Endothelial cell of umbilical vein (primary cell): ENCODE data around the gene CLASP2. TPM values are rescaled to one million over a fixed set of nuclear protein-coding genes. Genes with fewer than 3 reads are reported as not detected.

Source experiments
- BruUV-seq: library from RNA; stranded (reverse); fragments of 400-500 nt; replicated peaks from 2 replicates; lab custom pipeline; 2021; lab: Mats Ljungman, UMichigan
- CTCF ChIA-PET: fragments of 300-600, 350-600 bp; sonication (Branson Sonifier 250); formaldehyde crosslinking; loops from one replicate; lab custom pipeline; 2021; ENCODE audit warnings: antibody characterized with exemption, inconsistent platforms; lab: Charles Lee
- POLR2A ChIA-PET: fragments of 300-600, 350-600 bp; sonication (Branson Sonifier 250); formaldehyde crosslinking; loops from one replicate; lab custom pipeline; 2021; ENCODE audit warnings: antibody characterized with exemption, inconsistent platforms; lab: Charles Lee
- DNase-seq: peaks from one replicate; pipeline ENCODE4 v3.0.0-alpha.2; 2011; ENCODE audit warnings: low read depth, low spot score
- FAIRE-seq: peaks from 2 replicates; lab custom pipeline; 2011; peaks lifted over from hg19 to GRCh38; lab: Jason Lieb, UNC
- H2AFZ ChIP-seq: 2 replicates; pipeline ENCODE4 v1.6.0; 2012; ENCODE audit warnings: low read depth, low read length, control low read depth, inconsistent platforms
- H3K27ac ChIP-seq: 2 replicates; pipeline ENCODE4 v1.5.1; 2011; ENCODE audit warnings: low read depth, mild to moderate bottlenecking, control low read depth, low read length, moderate library complexity; ENCODE audit not compliant: insufficient read depth
- H3K27me3 ChIP-seq, 2 experiments: 2 replicates each; pipeline versions ENCODE4 v1.6.0 to v1.6.1; 2011; ENCODE audit warnings: low read length in 2 of 2, mixed read lengths in 1 of 2; ENCODE audit not compliant: control insufficient read depth in 2 of 2, insufficient read depth in 2 of 2
- H3K36me3 ChIP-seq, 2 experiments: 2 replicates in 1 of 2; 3 replicates in 1 of 2; pipeline ENCODE4 v1.5.1; 2011; ENCODE audit warnings: low read length in 2 of 2, mild to moderate bottlenecking in 1 of 2, moderate library complexity in 1 of 2; ENCODE audit not compliant: control insufficient read depth in 2 of 2, insufficient read depth in 2 of 2; ENCODE audit errors: extremely low read depth in 1 of 2
- H3K4me1 ChIP-seq: 3 replicates; pipeline ENCODE4 v1.5.1; 2011; ENCODE audit warnings: mild to moderate bottlenecking, low read length; ENCODE audit not compliant: control insufficient read depth, insufficient read depth; ENCODE audit errors: extremely low read depth
- H3K4me2 ChIP-seq: 2 replicates; pipeline ENCODE4 v1.6.1; 2011; ENCODE audit warnings: low read length, control low read depth, mixed read lengths; ENCODE audit not compliant: insufficient read depth
- H3K4me3 ChIP-seq, 3 experiments: fragments of 200-600 bp in 1 of 3; sonication (generic), shearing (Covaris generic) in 1 of 3; replicated peaks in 1 of 3; 2 replicates each; pipeline ENCODE4 v1.5.1; 2011 to 2016; ENCODE audit warnings: control low read depth in 3 of 3, low read length in 3 of 3, mild to moderate bottlenecking in 2 of 3, inconsistent platforms in 1 of 3, low read depth in 1 of 3, moderate library complexity in 1 of 3; ENCODE audit not compliant: insufficient read depth in 1 of 3
- H3K79me2 ChIP-seq: 2 replicates; pipeline ENCODE4 v1.6.0; 2012; ENCODE audit warnings: low read length, inconsistent platforms; ENCODE audit not compliant: control insufficient read depth, insufficient read depth
- H3K9ac ChIP-seq: replicated peaks from 2 replicates; pipeline ENCODE3; 2011; ENCODE audit warnings: low read length, control low read depth; ENCODE audit not compliant: insufficient read depth; ENCODE audit errors: extremely low read depth
- H3K9me1 ChIP-seq: replicated peaks from 3 replicates; pipeline ENCODE4 v1.6.0; 2011; ENCODE audit warnings: mild to moderate bottlenecking, low read length; ENCODE audit not compliant: control insufficient read depth, insufficient read depth; ENCODE audit errors: extremely low read depth
- H3K9me3 ChIP-seq: replicated peaks from 2 replicates; pipeline ENCODE4 v1.5.1; 2012; ENCODE audit warnings: low read length, inconsistent platforms; ENCODE audit not compliant: control insufficient read depth, insufficient read depth
- H4K20me1 ChIP-seq: replicated peaks from 2 replicates; pipeline ENCODE3; 2011; ENCODE audit warnings: mild to moderate bottlenecking, low read length; ENCODE audit not compliant: control insufficient read depth, insufficient read depth; ENCODE audit errors: extremely low read depth
- CTCF ChIP-seq, 2 donors: IDR thresholded peaks; 1 replicate in 1 of 2; 2 replicates in 1 of 2; pipeline ENCODE4 v1.5.1; 2011; ENCODE audit warnings: low read length in 2 of 2, mild to moderate bottlenecking in 2 of 2, moderate library complexity in 2 of 2, control low read depth in 1 of 2, inconsistent platforms in 1 of 2, low read depth in 1 of 2; ENCODE audit not compliant: insufficient read depth in 1 of 2; ENCODE audit errors: extremely low read depth in 1 of 2
- FOS ChIP-seq: IDR thresholded peaks from 2 replicates; pipeline ENCODE4 v1.6.1; 2011; ENCODE audit warnings: mild to moderate bottlenecking, low read length, moderate library complexity, borderline replicate concordance; ENCODE audit not compliant: insufficient read depth
- GATA2 ChIP-seq: IDR thresholded peaks from 2 replicates; pipeline ENCODE4 v1.7.0; 2011; ENCODE audit warnings: low read depth, mild to moderate bottlenecking, moderate library complexity, mixed read lengths, low read length; ENCODE audit not compliant: insufficient read length, insufficient read depth
- JUN ChIP-seq: IDR thresholded peaks from 2 replicates; pipeline ENCODE4 v1.6.1; 2011; ENCODE audit warnings: borderline replicate concordance, low read depth; ENCODE audit not compliant: insufficient read length, insufficient read depth
- MAX ChIP-seq: IDR thresholded peaks from 2 replicates; pipeline ENCODE4 v1.6.1; 2011; ENCODE audit not compliant: insufficient read depth, insufficient read length
- MYC ChIP-seq: IDR thresholded peaks from one replicate; pipeline ENCODE4 v1.6.1; 2011; ENCODE audit warnings: mild to moderate bottlenecking, low read depth, low read length
- POLR2A ChIP-seq: IDR thresholded peaks from 2 replicates; pipeline ENCODE4 v1.6.1; 2012; ENCODE audit warnings: low read depth, mild to moderate bottlenecking, control low read depth, low read length
- POLR2AphosphoS5 ChIP-seq: IDR thresholded peaks from 2 replicates; pipeline ENCODE4 v1.6.1; 2012; ENCODE audit warnings: low read depth, mild to moderate bottlenecking, control low read depth, low read length, moderate library complexity; ENCODE audit not compliant: insufficient read depth
- dilution Hi-C: fragments of 300-500 bp; cut with MboI; formaldehyde crosslinking; loops from one replicate; pipeline ENCODE4 v1.15.0; 2019; ENCODE audit warnings: low sequenced_read_pairs; ENCODE audit not compliant: extremely low pct_ligation_motif_present
- intact Hi-C: fragments of 100-400 bp; cut with micrococcal nuclease; formaldehyde crosslinking; loops from one replicate; pipeline ENCODE4 v1.10.0; 2022
- polyA plus RNA-seq, 4 experiments: library from polyadenylated mRNA; depleted of rRNA in 3 of 4; stranded (reverse) in 3 of 4; unstranded in 1 of 4; fragments of >200 nt; gene quantifications; 2 replicates each; pipeline versions ENCODE4 v1.2.1 to v1.2.3, GENCODE V29; 2011 to 2012; ENCODE audit warnings: missing spikeins in 1 of 4
- total RNA-seq: library from RNA; stranded (reverse); gene quantifications from 2 replicates; pipeline ENCODE4 v1.2.3, GENCODE V29; 2021

The CLASP2 gene
- total and polyA plus RNA-seq, 2 donors (not counting 3 experiments of a cell fraction or from before 2014, with no cell fraction given) = 15.0 to 55.0 TPM

GRCh38 chr3:33664195-33664594 is 53.9 kb downstream of the CLASP2 start:
- H3K4me2 ChIP-seq = peak overlapping the region; percentile 57
- H3K9ac ChIP-seq = no peak overlapping the region
- H3K9me3 ChIP-seq = no peaks in the 10 kb centered on the region
- ChIA-PET CTCF (no interaction called here), POLR2A (no interaction called here)
- dilution Hi-C loops (no loop called here), intact Hi-C loops (no loop called here)
- H3K79me2 ChIP-seq = peaks cover 2% of the 10 kb centered on the region
- DNase-seq (peak; percentile 72), FAIRE-seq (peak; percentile 62)
- H3K36me3 ChIP-seq = no peaks in the 10 kb centered on the region
- H3K9me1 ChIP-seq = no peaks in the 10 kb centered on the region
- TF ChIP-seq MYC = no peak
- TF ChIP-seq CTCF (IDR thresholded peaks at IDR 0.05; ENCODE audit: extremely low read depth in 1 of 2, insufficient read depth in 1 of 2, low read depth in 1 of 2, low read length in 2 of 2) = no peak
- no peak for TF ChIP-seq POLR2A
- TF ChIP-seq GATA2 = no peak
- peak; percentile 81 for TF ChIP-seq FOS
- no peak for TF ChIP-seq MAX
- TF ChIP-seq JUN = peak; percentile 58
- no peak for TF ChIP-seq POLR2AphosphoS5
- no peaks in the 10 kb centered on the region for H4K20me1 ChIP-seq
- no peak overlapping the region for H3K4me3 ChIP-seq
- no peak overlapping the region for H2AFZ ChIP-seq
- no TSS peak for BruUV-seq
- H3K27ac ChIP-seq = no peak overlapping the region
- H3K27me3 ChIP-seq = no peaks in the 10 kb centered on the region
- peaks cover 32% of the 10 kb centered on the region for H3K4me1 ChIP-seq
